ENCODE data around the gene KCNJ18.
"Not testable (repeated sequence)": the region's sequence is repeated elsewhere in the genome, so short reads cannot be mapped to it uniquely, and the experiment has no call there.

The KCNJ18 gene

DNA sequence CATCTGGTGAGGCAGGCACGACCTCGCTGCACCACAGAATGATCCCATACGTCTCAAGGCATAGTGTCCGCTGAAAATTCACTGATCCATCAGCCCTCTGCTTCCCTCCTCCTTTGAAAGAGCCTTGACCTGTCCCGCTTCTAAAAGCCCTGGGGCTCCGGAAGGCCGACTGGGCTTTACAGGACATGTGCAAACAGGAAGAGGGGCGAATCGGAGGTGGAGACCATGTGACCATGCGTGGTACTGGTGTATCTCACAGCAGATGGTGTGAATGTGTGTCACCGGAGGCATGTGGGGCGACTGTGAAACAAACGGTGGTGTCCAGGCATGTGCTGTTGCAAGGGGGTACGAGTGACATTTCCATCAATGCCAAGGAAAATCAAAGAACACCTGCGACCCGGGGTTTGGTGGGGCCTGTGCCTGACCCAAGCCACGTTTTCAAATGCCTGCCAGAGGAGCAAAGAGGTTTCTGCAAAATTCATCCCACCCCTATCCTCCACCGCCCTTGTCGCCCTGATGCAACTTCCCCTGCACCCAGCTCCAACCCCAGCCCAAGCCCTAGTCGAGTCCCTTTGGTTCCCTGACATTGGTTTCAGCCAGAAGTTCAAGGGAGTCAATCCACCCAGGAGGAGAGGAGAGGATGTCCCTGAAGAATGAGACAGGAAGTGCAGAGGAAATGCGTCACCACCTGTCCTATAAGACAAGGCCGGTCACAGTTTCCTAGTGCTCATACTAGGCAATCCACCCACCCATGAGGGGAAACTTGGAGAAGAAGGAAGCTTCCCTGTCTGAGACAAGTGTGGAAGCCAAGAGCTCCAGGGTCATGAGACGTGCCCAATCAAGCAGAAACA, 5.9 kb upstream of the KCNJ18 start:
- no peak for DNase-seq

DNA sequence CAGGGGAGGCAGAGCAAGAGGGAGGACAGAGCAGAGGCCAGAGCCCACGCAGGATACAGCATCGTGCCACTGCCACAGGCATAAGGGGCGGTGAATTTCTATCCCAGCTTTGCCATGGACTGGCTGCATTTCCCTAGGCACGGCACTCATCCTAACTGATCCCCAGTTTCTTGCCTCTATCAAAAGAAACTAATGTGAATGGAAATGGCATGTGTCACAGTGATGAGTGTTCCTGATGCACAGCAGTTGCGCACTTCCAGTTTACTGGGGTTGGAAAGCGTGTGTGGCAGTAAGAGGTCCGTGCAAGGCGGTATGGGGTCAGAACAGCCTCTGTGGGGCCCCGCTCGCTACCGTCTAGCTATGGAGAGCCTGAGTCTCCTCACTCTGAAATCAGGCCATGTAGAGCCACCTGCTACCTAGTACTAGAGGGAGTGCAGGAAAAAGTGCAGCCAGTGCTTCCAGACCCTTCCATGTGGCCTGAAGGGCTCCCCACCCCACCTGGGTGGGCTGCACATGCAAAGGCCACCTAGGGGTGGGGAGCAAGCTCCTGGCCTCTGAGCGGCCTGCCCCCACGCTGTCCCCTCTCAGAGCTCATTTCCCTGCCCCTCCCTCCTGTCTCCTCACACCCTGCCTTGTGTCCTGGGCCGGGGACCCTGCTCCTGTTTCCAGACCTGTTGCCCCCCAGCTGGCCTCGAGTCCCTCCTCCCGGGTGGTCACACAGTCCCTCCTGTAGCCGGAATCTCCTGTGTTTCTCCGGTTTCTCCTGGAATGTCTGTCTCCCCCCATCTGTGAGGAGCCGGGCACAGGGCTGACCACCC, 5.0 kb upstream of the KCNJ18 start:
- no peak for DNase-seq

DNA sequence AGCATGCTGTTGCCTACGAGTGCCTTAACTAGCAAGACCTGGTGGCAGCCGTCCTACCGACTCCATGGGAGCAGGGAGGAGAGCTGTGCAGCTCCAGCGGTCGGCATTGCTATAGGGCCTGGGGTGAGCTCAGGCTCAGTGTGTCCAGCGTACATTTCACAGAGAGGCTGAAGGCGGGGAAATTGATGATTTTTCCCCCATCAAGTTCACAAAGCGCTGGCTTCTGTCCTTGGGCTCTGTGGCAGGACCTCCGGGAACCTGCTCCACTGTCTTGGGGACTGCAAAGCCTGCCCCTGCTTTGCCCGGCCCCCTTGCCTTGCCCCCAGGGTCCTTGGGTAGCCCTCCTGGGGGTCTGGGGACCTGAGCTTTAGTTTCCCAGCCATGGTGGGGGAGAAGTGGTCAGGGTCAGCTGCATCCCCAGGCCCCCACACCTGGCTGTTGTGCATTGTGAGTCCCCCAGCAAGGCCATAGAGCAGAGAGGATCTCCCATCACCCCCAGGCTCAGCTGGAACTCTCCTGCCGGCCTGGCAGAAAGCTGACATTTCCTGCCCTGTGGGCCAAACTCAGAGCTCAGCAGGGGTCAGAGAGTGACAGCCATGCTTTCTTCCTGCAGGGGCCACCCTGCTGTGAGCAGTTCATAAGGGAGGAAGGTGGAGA, 3.9 kb upstream of the KCNJ18 start:
- no peak for DNase-seq

DNA sequence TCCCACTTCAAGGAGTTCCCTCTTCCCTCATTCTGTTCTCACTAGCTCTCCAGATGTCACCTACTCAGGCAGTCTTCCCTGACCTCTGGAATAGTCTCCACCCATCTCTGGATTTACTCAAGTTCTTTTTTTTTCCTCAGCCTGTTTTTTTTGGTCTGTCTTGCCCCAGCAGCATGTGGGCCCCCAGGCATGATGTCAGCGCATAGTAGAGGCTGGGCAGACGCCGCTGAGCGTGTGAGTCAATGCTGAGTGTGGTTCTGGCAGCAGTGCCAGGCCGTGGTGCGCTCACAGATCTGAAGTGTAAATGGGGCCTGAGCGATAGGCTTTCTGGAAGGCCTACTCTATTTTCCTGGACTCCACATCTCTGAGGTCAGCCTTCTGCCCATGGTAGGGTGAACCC, 2.7 kb upstream of the KCNJ18 start:
- no peak for DNase-seq

DNA sequence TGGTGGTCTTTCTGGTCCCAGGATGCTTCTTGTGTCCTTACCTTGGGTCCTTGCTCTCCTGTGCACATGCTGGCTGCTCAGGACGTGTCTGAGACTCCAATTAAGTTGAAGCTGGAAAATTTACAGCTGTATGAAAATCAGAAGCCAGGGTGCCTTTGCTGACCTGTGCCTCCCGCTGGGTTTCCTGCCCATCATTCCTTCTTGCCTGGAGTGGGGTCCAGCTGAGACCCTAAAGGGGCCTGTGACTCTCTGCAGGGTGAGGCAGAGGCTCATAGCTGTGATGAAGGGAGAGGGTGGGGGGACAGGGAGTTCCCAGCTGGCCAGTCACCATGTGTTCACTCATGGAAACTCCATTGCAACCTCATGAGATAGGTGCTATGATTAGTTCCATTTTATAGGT, 1.5 kb upstream of the KCNJ18 start:
- DNase-seq, result not testable (repeated sequence)

DNA sequence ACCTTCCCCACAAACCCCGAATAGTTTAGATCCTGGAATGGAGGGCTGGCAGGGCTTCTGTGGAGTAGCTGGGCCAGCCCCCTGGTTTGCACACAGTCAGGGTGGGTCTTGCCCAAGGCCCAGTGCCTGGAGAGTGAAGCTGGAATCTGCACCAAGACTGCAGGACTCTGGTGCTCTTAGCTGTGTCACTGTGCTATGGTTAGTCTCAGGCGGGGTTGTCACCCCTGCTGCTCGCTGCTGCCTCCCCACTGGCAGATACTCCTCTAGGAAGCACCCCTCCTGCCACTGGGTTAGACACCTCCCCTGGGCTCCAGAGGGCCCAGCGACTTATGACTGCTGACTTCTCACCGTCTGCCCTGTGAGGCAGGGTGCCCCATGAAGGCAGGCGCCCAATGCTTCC, 842 bp upstream of the KCNJ18 start:
- not testable (repeated sequence) for DNase-seq

DNA sequence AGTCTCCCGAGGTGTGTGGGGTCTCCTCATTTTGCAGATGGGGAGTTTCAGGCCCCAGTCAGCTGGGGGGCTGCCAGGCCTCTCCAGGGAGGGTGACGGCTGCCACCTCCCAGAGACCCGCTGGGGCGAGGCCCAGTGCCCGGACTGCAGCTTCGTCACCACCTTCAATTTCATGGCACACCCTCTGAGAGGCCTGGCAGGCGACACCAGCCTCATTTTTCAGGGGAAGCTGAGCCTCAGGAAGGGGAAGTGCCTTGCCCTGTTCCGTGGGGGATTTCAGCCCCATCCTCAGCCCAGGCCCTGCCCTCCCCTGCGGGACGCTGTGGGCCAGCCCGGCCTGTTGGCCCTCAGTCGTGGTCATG, 362 bp downstream of the KCNJ18 start:
- not testable (repeated sequence) for DNase-seq

DNA sequence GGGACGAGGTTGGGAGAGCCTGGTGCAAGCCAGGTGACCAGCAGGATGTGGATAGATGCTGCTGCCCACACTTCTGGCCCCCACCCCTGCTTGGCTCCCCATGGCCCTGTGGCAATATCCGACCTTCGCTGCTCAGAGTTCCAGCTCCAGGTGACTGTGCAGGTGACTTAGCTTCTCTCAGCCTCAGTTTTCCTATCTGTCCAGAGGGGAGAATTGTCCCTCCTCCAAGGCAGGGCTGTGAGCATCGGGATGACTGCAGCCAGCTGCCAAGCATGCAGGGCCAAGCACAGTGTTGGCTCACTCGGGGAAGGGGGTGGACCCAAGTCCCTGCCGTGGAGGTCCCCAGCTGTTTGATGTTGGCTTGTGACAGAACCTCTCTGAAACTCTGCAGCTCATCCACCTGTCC, 1.1 kb downstream of the KCNJ18 start:
- not testable (repeated sequence) for DNase-seq

DNA sequence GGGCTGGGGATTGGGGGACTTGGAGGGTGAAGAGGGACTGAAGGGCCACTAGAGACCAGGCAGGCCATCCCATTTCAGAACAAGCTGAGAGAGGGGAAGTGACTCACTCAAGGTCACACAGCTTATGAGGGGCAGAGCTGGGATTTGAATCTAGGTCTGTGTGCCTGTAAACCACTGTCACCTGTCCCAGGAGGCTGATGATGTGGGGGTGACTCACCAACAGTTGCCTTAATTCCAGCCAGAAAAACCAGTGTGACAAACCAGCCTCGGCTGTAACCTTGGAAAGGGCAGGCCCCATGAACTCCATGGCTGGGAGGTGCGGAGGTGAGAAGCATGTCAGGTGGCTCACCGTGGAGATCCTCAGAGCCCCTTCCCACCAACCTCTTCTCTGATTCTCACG, 1.6 kb downstream of the KCNJ18 start:
- DNase-seq, result not testable (repeated sequence)

DNA sequence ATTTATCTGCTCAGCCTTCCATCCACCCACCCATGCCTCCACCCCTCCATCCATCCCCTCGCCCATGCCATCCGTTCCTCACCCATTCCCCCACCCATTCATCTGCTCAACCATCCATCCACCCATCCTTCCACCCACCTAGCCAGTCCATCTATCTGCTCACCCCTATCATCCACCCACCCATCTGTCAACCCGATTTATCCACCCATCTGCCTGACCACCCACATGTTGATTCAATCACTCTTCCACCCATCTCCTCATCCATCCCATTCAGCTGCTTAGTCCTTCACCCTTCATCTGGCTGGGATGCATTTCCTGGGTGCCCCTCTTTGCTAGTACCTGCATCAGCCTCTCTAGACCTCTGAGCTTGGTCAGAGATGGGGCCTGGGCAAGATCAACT, 3.9 kb downstream of the KCNJ18 start:
- DNase-seq, result not testable (repeated sequence)

DNA sequence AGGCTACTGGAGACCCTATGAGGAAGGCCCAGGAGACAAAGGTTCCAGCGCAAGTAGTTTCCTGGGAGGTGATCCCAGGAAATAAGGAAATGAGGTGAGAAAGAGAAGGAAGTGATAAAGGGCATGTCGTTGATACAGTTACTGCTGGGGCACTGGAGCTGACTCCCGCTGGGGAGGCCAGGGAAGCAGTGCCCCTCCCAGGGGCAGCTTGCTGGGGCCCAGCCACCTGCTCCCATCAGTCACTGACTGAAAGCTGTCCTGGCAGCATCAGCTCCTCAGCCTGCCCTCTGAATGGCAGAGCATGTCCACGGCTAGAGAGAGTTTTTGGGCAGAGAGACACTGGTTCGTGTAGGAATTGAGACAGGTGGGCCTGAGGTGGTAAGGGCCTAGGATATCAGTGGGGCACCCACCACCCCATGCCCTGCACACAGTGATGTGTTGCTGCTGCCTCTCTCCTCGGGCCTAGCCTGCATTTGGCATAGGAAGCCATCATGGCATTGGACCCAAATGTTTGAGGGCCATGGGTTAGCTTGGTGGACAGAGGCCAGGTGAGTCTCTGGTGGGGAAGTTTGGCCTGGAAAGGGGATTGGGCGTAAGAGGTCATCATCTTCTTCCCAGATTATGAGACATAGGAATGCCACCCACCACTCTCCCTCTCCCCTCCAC, 4.7 kb downstream of the KCNJ18 start:
- DNase-seq, result not testable (repeated sequence)

DNA sequence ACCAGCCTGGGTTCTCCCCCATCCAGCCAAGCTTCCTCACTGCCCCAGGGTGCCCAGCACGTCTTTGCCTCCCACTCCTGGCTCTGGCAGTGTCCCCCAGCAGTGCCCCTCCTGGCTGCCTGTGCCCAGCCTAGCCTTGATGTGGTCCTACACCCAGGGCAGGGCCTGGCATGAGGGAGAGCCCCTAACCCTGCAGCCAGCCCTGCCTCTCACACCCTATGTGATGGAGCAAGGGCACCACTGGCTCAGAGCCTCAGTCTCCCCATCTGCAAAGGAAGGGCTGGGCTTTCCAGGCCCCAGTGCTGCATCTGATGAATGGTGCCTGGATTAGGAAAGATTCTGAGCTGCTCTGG, 5.2 kb downstream of the KCNJ18 start:
- not testable (repeated sequence) for DNase-seq

DNA sequence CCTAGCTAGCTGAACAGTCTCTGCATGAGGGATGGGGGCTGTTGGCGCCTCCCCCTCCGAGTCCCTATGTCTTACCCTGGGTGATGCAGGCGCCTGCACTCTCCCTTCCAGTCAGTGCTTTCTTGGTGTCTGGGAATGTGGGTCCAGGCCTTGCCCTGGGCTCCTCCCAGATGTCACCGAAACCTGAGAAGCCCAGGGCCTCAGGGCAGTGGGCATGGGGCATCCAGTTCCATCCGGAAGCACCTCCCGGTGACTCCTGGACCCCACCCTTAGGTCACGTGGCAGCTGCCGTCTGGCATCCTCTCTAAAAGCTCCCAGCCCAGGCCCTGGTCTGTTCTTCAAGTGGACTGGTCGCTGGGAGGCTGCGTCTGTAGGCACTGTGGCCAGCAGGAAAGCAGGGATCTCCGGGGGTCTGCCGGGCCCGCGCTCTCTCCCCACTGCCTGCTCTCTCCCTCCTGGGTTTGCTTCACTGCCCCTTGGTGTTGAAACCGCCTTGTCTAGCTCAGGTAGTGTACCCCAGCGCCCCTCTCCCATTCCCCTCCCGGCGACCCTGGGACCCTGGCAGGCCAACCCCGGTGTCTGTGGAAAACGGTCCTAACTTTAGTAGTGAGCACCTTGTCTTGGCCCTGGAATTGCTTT, 6.2 kb downstream of the KCNJ18 start:
- DNase-seq, result not testable (repeated sequence)

DNA sequence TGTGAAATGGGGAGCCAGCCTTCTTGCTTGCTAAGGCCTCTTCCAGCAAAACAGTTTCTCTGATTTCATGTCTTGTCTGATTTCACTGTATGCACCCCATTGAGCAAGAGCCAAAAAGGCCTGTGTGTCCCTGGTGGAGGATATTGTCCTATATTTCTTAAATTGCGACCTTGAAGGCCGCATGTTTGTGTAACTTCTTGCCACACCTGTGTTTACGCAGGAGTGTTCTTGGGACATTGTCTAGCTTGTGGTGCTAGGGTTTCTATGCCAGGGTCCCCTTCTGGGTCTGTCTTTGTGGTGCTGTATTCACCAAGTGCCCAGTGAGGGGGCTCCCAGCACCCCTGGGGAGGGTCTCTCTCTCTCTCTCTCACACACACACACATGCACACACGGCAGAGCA, 6.8 kb downstream of the KCNJ18 start:
- not testable (repeated sequence) for DNase-seq

DNA sequence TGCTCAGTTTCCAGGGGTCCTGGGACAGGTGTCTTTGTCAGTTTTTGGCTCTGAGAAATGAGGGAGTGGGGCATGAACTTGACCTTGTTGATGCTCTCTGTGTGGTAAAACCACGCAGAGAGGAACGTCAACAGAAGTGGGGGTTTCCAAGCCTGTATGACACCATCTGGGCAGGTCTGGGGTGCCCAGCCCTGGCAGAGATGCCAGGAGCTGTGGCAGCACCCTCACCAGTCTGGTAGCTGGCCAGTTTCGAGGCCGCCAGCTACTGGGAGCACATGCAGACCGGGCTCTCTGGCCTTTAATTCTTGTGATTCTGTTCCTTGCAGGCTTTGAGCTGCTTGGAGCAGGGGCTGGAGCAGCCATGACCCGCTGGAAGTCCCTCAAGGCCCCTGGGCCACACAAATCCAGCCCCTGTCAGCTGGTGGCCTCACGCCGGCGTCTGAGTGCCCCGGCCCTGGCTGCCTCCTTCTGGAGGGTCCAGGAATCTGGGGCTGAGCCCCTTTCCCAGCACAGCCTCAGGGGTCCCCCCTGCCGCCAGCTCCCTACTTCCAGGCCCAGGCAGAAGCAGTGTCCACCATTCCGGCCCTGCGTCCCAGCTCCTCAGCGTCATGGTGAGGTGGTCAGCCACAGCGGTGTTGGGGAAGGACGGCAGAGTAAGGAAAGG, 7.4 kb downstream of the KCNJ18 start:
- not testable (repeated sequence) for DNase-seq

DNA sequence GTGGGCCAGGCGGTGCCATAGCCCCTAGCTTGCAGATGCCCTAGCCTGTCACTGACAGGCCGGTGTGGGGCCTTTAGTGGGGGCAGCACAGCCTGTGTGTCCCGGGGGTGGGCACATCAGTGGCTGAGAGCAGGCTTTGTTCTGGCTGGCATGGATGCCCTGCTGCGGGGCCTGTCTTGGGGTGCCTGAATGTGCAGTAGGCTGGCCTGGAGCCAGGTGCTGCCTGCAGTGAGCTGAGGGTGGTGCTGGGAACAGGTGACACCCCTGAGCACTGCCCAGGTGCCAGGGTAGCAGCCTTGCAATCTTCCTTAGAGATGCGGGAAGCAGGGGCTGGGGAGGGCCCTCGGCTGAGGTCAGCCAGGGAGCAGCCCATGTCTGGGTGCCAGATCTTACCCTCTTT, 8.8 kb downstream of the KCNJ18 start:
- not testable (repeated sequence) for DNase-seq

DNA sequence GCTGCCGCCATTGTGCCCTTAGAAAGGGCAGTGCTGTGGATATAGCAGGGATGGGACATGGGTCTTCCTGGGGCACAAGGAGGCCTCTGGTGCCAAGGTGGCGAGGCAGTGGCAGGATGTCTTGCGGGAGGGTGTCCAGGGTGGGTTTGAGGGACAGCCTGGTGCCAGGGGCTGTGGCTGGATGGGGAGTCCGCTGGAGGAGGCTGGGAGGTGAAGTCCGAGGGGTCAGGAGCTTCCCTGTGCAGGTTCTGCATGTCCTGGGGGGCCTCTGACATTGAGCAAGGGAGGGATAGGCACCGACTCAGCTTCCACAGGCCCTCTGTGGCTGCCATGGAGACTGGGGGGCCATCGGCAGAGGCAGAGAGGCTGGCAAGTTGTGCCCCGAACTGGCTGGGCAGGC, 9.7 kb downstream of the KCNJ18 start:
- DNase-seq, result not testable (repeated sequence)

DNA sequence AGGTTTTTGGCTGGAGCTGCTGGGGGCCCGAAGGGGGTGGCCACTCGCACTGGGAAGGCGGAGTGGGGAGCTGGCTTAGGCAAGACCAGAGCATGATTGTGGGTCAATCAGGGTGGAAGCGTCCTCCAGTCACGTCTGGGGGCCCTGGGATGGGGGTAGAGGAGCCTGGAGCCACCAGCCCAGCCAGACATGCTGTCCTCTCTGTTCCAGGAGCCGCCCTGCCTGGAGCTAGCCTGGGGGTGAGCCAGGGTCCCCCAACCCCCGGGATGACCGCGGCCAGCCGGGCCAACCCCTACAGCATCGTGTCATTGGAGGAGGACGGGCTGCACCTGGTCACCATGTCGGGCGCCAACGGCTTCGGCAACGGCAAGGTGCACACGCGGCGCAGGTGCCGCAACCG, 10.2 kb downstream of the KCNJ18 start:
- not testable (repeated sequence) for DNase-seq

DNA sequence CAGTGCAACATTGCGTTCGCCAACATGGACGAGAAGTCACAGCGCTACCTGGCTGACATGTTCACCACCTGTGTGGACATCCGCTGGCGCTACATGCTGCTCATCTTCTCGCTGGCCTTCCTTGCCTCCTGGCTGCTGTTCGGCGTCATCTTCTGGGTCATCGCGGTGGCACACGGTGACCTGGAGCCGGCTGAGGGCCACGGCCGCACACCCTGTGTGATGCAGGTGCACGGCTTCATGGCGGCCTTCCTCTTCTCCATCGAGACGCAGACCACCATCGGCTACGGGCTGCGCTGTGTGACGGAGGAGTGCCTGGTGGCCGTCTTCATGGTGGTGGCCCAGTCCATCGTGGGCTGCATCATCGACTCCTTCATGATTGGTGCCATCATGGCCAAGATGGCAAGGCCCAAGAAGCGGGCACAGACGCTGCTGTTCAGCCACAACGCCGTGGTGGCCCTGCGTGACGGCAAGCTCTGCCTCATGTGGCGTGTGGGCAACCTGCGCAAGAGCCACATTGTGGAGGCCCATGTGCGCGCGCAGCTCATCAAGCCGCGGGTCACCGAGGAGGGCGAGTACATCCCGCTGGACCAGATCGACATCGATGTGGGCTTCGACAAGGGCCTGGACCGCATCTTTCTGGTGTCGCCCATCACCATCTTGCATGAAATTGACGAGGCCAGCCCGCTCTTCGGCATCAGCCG, 10.8 kb downstream of the KCNJ18 start:
- DNase-seq, result not testable (repeated sequence)

DNA sequence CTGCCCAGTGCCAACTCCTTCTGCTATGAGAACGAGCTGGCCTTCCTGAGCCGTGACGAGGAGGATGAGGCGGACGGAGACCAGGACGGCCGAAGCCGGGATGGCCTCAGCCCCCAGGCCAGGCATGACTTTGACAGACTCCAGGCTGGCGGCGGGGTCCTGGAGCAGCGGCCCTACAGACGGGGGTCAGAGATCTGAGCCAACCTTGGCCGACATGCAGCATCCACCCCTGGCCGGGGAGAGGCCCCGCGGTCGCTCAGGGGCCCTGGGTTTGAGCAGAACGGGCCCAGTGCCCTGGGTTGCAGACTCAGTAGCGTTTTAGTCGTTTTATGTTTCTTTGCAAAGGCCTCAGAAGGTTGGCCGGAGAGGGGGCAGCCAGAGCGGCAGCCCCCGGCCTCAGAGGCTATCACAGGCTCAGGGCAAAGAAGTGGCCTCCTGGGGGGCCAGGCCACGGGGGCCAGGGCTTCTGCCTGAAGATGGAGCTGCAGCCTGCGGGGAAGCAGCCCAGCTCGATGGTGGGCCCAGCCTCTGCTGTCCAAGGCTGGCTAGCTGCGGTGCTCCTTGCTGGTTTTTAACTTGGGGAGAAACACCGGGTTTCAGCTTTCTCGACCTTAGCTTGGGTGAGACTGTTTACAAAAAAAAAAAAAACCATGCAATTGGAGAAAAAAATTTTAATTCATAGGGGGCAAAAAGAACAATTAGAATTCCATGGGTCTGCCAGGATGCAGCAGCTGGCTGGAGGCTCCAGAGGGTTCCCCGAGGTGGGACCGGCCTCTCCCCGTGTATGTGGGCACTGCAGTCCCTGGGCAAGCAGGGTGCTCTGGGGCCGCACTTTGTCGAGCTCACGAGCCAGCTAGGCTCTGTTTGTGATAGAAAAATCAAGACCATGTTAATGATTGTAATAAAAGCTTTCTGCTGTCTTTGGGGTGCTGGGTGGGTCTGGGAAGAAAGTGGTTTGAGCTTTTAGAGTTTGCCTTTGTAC, 11.9 kb downstream of the KCNJ18 start:
- DNase-seq, result not testable (repeated sequence)
